Measurements from ENCODE around the gene VAT1. TPM values are rescaled to one million over a fixed set of nuclear protein-coding genes. Genes with fewer than 3 reads are reported as not detected.
A peak's percentile ranks its signal among the peaks of the same experiment; 100 is the strongest.
"Not testable (repeated sequence)": the region's sequence is repeated elsewhere in the genome, so short reads cannot be mapped to it uniquely, and the experiment has no call there.

The VAT1 gene
- total and polyA plus RNA-seq, 2 experiments from 2014 or later: 223 to 238 TPM

- Histone ChIP-seq H3K27ac (peak within 1 kb of the TSS; percentile 93), H3K4me3 (peak within 1 kb of the TSS; percentile 88), H3K79me2 (ENCODE audit: insufficient read depth) (peaks cover 44% of the 10 kb centered on the region), H4K20me1 (ENCODE audit: insufficient read depth) (no peaks in the 10 kb centered on the region), H3K27me3 (replicated peaks; ENCODE audit: insufficient read depth) (no peaks in the 10 kb centered on the region), H3F3A (ENCODE audit: insufficient read depth) (peaks cover 47% of the 10 kb centered on the region), H3K4me2 (ENCODE audit: unreplicated experiment) (peak within 1 kb of the TSS; percentile 94), H3K9me2 (ENCODE audit: insufficient read depth) (no peaks in the 10 kb centered on the region), H2AFZ (peak within 1 kb of the TSS; percentile 83), H3K9ac (peak within 1 kb of the TSS; percentile 97), H3K9me3 (ENCODE audit: low read depth) (no peaks in the 10 kb centered on the region), H3K36me3 (ENCODE audit: low read depth) (peaks cover 36% of the 10 kb centered on the region), H3K4me1 (ENCODE audit: insufficient read depth) (peaks cover 24% of the 10 kb centered on the region)
- TF ChIP-seq EZH2phosphoT487 (IDR thresholded peaks at IDR 0.05; ENCODE audit: insufficient read depth, low read depth) (no peak), EZH2 (IDR thresholded peaks at IDR 0.05; ENCODE audit: insufficient read depth, poor library complexity, severe bottlenecking) (no peak)
- DNase-seq: peak; percentile 100
- in situ Hi-C loops (cut with MboI): loop anchor here (5.0 kb wide), 1 partner anchor 51 kb away; no protein-coding TSS in a partner anchor
- 1% methylated on average over 46 to 49 of the region's 49 CpGs for WGBS, 2 experiments (ENCODE audit: low coverage in 1 of 2, low lambda C conversion rate in 2 of 2, missing lambda C conversion rate in 2 of 2)
These were observed 23.9 kb downstream of the VAT1 start, which contains the start of gene RPL27 for GRCh38 chr17:42997984-42998938. Gene RPL27, plus strand, starts transcription at chr17:42998419. Its CDS starts 332 bp downstream, at chr17:42998751.

- in situ Hi-C loops (cut with MboI): loop anchor here (5.0 kb wide), 1 partner anchor 50 kb away; no protein-coding TSS in a partner anchor
- Histone ChIP-seq H3K9me2 (ENCODE audit: insufficient read depth) (no peaks in the 10 kb centered on the region), H3K27ac (peak overlapping the region; percentile 46), H3K27me3 (replicated peaks; ENCODE audit: insufficient read depth) (no peaks in the 10 kb centered on the region), H3K9me3 (ENCODE audit: low read depth) (no peaks in the 10 kb centered on the region), H3K4me1 (ENCODE audit: insufficient read depth) (peaks cover 24% of the 10 kb centered on the region), H3F3A (ENCODE audit: insufficient read depth) (peaks cover 39% of the 10 kb centered on the region), H3K9ac (peak overlapping the region; percentile 68), H3K4me3 (peak overlapping the region; percentile 60), H4K20me1 (ENCODE audit: insufficient read depth) (no peaks in the 10 kb centered on the region), H2AFZ (peak overlapping the region; percentile 83), H3K4me2 (ENCODE audit: unreplicated experiment) (peak overlapping the region; percentile 83), H3K79me2 (ENCODE audit: insufficient read depth) (peaks cover 40% of the 10 kb centered on the region), H3K36me3 (ENCODE audit: low read depth) (peaks cover 37% of the 10 kb centered on the region)
- DNase-seq: no peak
- TF ChIP-seq EZH2 (IDR thresholded peaks at IDR 0.05; ENCODE audit: insufficient read depth, poor library complexity, severe bottlenecking) (no peak), EZH2phosphoT487 (IDR thresholded peaks at IDR 0.05; ENCODE audit: insufficient read depth, low read depth) (no peak)
- WGBS, 2 experiments (ENCODE audit: low coverage in 1 of 2, low lambda C conversion rate in 2 of 2, missing lambda C conversion rate in 2 of 2): 31 to 39% methylated on average over 5 of the region's 5 CpGs
These were observed 24.7 kb downstream of the VAT1 start for GRCh38 chr17:42997390-42997983.

- H3K9me2 ChIP-seq (ENCODE audit: insufficient read depth); H4K20me1 ChIP-seq (ENCODE audit: insufficient read depth); H3K79me2 ChIP-seq (ENCODE audit: insufficient read depth); H3K9me3 ChIP-seq (ENCODE audit: low read depth); H2AFZ ChIP-seq; DNase-seq; in situ Hi-C loops (cut with MboI); H3K4me3 ChIP-seq; H3K4me2 ChIP-seq (ENCODE audit: unreplicated experiment); H3K27me3 ChIP-seq (replicated peaks; ENCODE audit: insufficient read depth); H3K9ac ChIP-seq; H3K27ac ChIP-seq: not testable (repeated sequence)
- Histone ChIP-seq H3K36me3 (ENCODE audit: low read depth) (peaks cover 23% of the 10 kb centered on the region; the same call in 1 of the 2 replicates), H3F3A (ENCODE audit: insufficient read depth) (peaks cover 35% of the 10 kb centered on the region), H3K4me1 (ENCODE audit: insufficient read depth) (peaks cover 31% of the 10 kb centered on the region)
- WGBS, 2 experiments (ENCODE audit: low coverage in 1 of 2, low lambda C conversion rate in 2 of 2, missing lambda C conversion rate in 2 of 2): 85% methylated on average over 10 of the region's 10 CpGs
These were observed 28.3 kb downstream of the VAT1 start for GRCh38 chr17:42993913-42994312.

- in situ Hi-C loops (cut with MboI): no loop called here
- 88 to 93% methylated on average over 5 of the region's 5 CpGs for WGBS, 2 experiments (ENCODE audit: low coverage in 1 of 2, low lambda C conversion rate in 2 of 2, missing lambda C conversion rate in 2 of 2)
- no peaks in the 10 kb centered on the region for H3K9me3 ChIP-seq (ENCODE audit: low read depth)
These were observed 29.3 kb downstream of the VAT1 start for GRCh38 chr17:42992872-42993271.

More at GRCh38 chr17:42992872-42993271, 29.3 kb downstream of the VAT1 start:
- Histone ChIP-seq H3K27ac (no peak overlapping the region), H3K4me2 (ENCODE audit: unreplicated experiment) (no peak overlapping the region), H3K9me2 (ENCODE audit: insufficient read depth) (no peaks in the 10 kb centered on the region), H2AFZ (no peak overlapping the region), H3K4me3 (no peak overlapping the region), H3F3A (ENCODE audit: insufficient read depth) (peaks cover 39% of the 10 kb centered on the region), H3K27me3 (replicated peaks; ENCODE audit: insufficient read depth) (no peaks in the 10 kb centered on the region), H3K4me1 (ENCODE audit: insufficient read depth) (peaks cover 37% of the 10 kb centered on the region), H3K9ac (no peak overlapping the region), H3K36me3 (ENCODE audit: low read depth) (peaks cover 32% of the 10 kb centered on the region; the same call in 1 of the 2 replicates), H4K20me1 (ENCODE audit: insufficient read depth) (no peaks in the 10 kb centered on the region), H3K79me2 (ENCODE audit: insufficient read depth) (no peaks in the 10 kb centered on the region)
- DNase-seq: no peak
- no peak for TF ChIP-seq EZH2phosphoT487 (IDR thresholded peaks at IDR 0.05; ENCODE audit: insufficient read depth, low read depth)
- no peak for TF ChIP-seq EZH2 (IDR thresholded peaks at IDR 0.05; ENCODE audit: insufficient read depth, poor library complexity, severe bottlenecking)
